ENCODE results near the gene FLT1.

DNA sequence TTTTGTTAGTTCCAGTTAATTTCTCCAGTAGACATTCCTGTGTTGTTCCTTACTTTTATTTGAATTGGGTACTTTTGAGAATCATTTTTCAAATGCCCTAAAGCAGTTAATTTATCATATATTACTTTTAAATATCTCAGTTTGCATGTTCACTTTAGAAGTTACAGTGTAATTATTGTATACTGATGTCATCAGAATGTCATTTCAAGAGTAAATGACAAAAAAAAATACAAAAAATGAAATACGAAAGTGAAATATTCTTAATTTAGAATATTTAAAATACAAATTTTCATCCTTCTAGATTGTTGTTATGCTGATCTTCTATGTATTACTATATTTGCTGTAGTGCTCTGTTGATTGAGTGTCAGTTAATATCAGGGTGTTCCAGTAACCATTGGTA is 242.4 kb downstream of the FLT1 start:
- TF ChIP-seq, protein P1, sequence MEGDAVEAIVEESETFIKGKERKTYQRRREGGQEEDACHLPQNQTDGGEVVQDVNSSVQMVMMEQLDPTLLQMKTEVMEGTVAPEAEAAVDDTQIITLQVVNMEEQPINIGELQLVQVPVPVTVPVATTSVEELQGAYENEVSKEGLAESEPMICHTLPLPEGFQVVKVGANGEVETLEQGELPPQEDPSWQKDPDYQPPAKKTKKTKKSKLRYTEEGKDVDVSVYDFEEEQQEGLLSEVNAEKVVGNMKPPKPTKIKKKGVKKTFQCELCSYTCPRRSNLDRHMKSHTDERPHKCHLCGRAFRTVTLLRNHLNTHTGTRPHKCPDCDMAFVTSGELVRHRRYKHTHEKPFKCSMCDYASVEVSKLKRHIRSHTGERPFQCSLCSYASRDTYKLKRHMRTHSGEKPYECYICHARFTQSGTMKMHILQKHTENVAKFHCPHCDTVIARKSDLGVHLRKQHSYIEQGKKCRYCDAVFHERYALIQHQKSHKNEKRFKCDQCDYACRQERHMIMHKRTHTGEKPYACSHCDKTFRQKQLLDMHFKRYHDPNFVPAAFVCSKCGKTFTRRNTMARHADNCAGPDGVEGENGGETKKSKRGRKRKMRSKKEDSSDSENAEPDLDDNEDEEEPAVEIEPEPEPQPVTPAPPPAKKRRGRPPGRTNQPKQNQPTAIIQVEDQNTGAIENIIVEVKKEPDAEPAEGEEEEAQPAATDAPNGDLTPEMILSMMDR (IDR thresholded peaks at IDR 0.05; ENCODE audit: low read length): no peak
- no peak for TF ChIP-seq EZH2 (IDR thresholded peaks at IDR 0.05; ENCODE audit: borderline replicate concordance, low read length)

Measured in OCI-LY1 (cell line).